Measurements from ENCODE around the gene BGLAP.

- TF ChIP-seq CTCF (conservative IDR thresholded peaks at IDR 0.05; ENCODE audit: low read depth, low read length), result no peak
- TF ChIP-seq EZH2 (IDR thresholded peaks at IDR 0.05; ENCODE audit: borderline replicate concordance, low read depth, low read length, poor library complexity, severe bottlenecking), result no peak
Measured at GRCh38 chr1:156211243-156211642, 30.7 kb upstream of the BGLAP start.
